ENCODE data around the gene SLC13A3. TPM values are rescaled to one million over a fixed set of nuclear protein-coding genes. Genes with fewer than 3 reads are reported as not detected.

The SLC13A3 gene
- total and polyA plus RNA-seq, 8 donors, result 2.4 to 10.4 (median 8.8) TPM

DNA sequence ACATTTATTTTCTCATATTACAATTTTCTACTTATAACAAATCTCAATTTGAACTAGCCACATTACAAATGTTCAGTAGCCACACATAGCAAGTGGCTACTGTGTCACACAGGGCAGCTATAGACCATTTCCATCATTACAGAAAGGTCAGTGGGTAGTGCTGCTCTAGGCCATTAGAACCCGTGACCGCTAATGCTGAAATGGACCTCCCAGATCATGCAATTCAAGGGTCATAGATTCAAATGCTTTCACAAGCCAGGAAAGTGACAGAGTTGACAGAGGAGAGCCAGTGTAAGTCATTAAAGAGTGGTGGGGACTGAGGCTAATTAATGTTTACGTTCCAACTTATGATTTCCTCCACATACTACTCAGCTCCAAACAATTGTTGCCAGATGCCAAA, 97.3 kb downstream of the SLC13A3 start:
- TF ChIP-seq, protein P1, sequence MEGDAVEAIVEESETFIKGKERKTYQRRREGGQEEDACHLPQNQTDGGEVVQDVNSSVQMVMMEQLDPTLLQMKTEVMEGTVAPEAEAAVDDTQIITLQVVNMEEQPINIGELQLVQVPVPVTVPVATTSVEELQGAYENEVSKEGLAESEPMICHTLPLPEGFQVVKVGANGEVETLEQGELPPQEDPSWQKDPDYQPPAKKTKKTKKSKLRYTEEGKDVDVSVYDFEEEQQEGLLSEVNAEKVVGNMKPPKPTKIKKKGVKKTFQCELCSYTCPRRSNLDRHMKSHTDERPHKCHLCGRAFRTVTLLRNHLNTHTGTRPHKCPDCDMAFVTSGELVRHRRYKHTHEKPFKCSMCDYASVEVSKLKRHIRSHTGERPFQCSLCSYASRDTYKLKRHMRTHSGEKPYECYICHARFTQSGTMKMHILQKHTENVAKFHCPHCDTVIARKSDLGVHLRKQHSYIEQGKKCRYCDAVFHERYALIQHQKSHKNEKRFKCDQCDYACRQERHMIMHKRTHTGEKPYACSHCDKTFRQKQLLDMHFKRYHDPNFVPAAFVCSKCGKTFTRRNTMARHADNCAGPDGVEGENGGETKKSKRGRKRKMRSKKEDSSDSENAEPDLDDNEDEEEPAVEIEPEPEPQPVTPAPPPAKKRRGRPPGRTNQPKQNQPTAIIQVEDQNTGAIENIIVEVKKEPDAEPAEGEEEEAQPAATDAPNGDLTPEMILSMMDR (IDR thresholded peaks at IDR 0.05), result no peak
- H3K4me3 ChIP-seq, result no peak overlapping the region
- intact Hi-C loops (cut with DNase I), result no loop called here
- H3K27me3 ChIP-seq, result peaks cover 0 to 20% of the 10 kb centered on the region in 2 donors
- DNase-seq (no peak), ATAC-seq (no peak)
- H3K36me3 ChIP-seq, result no peaks in the 10 kb centered on the region
- H3K27ac ChIP-seq, result no peak overlapping the region
- H3K4me1 ChIP-seq, result peaks cover 0 to 14% of the 10 kb centered on the region in 2 donors
- H3K9me3 ChIP-seq, result no peaks in the 10 kb centered on the region

DNA sequence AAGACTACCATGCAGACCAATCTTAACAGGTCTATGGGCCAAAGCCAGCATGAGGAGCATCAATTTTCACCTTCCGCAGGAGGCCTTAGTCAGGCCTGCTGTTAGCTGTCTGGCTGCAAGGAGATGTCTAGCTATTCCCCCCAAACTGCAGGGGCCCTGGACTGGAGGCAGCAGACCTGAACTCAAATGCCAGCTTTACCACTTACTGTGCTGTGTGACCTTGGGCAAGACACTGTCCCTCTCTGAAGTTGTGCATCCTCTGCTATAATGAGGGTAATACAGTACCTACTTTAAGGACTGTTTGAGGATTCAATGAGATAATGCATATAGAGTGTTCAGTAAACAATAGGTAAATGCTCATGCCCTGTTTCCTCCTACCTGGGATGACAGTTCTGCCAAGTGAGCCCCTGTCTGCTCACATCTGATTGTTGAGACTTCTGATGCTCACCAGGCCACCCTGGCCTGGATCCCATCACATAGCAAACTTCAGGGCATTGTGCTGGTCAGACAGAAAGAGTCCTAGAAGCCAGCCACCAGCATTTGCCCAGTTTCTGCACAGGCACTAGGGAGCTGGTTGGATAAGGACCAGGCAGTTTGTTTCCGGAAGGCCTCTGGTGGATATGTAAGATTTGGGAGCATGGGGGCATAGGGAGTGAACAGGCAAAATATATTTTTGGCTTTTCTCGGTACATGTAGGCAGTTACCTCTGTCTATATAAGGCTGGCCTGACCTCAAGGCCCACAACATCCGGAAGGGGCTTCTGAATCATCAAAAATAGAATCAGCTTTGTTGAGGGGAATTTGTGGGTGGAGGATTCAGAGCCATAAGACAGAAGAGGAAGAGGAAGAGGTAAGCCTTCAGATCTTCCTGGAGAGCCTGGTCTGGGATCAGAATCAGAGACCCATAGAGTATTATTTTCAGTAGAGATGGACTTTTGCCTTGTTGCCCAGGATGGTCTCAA, 98.5 kb downstream of the SLC13A3 start:
- intact Hi-C loops (cut with DNase I), result no loop called here
- Histone ChIP-seq H3K27me3 (peaks cover 0 to 23% of the 10 kb centered on the region in 2 donors), H3K36me3 (no peaks in the 10 kb centered on the region), H3K4me1 (peaks cover 0 to 14% of the 10 kb centered on the region in 2 donors), H3K27ac (no peak overlapping the region), H3K4me3 (no peak overlapping the region), H3K9me3 (no peaks in the 10 kb centered on the region)
- ATAC-seq (no peak), DNase-seq (no peak)
- TF ChIP-seq, protein P1 (IDR thresholded peaks at IDR 0.05), result no peak

DNA sequence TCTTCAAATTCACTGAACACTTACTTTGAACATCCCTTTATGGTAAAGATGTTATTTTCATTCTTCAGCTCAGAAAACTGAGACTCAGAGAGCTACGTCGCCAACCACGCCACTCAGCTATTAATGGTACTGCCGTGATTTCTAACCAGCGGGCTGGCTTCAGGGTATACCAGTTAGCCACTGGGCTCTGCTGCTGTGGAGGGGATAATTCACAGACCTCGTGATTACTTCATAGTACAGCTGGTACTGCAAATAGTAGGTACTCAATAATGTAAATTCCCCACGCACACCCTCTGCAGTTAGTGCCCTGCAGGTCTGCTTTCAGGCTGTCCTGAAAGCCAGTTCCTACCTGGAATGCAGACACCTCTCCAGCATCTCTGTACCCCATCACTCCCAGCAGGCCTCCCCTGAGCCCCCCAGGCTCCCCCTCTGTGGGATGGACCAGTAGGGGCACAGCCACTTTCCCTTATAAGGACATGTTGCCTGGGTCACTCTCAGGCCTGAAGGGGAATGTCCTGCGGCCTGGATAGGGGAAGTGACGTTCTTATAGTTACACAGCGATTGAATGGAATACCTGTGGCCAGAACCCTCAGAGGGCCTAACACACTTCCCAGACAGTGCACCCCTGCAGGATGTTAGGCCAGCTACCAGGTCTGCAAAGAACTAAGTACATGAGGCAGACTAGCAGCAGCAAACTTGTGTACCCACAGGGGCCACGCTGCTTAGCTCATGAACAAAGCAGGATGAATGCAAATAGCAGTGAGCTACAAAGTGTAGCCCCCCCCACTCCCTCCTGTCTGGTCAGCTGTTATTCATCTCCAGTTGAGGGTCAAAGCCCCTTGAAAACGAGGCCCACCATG, 99.5 kb downstream of the SLC13A3 start:
- DNase-seq (no peak), ATAC-seq (no peak)
- no peak overlapping the region for H3K27ac ChIP-seq
- H3K27me3 ChIP-seq, result peaks cover 0 to 33% of the 10 kb centered on the region in 2 donors
- H3K4me1 ChIP-seq, result peaks cover 0 to 14% of the 10 kb centered on the region in 2 donors
- H3K4me3 ChIP-seq, result no peak overlapping the region
- no peaks in the 10 kb centered on the region for H3K36me3 ChIP-seq
- intact Hi-C loops (cut with DNase I), result no loop called here
- no peaks in the 10 kb centered on the region for H3K9me3 ChIP-seq
- TF ChIP-seq, protein P1 (IDR thresholded peaks at IDR 0.05), result no peak

DNA sequence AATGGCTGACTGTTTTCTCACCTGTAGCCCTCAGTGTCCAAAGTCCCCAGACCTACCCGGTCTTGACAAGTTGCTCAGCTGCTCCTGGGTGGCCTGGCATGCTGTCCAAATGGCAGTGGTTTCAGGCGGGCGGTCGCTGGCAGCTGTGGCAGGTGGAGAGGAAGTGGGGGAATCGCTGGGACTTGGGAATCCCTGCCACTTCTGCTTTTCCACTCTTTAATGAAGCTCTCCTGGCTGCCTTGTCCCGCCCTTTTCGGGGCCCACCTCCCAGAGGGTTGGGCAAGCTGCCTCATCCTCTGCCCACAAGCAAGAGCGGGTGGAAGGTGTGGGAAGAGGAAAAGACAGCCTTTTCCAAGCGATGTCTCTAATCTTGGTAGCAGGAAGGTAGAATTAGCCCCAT, 100.8 kb downstream of the SLC13A3 start, which contains the start of gene OCSTAMP:
Gene OCSTAMP (minus strand): TSS at position 194 of the 400 bp plus-strand sequence. CDS start 94 bp downstream, at position 100.
- no peaks in the 10 kb centered on the region for H3K36me3 ChIP-seq
- ATAC-seq, result no peak

More for the DNA sequence above, 100.8 kb downstream of the SLC13A3 start, which contains the start of gene OCSTAMP:
- Histone ChIP-seq H3K4me3 (no peak within 1 kb of the TSS), H3K4me1 (peaks cover 0 to 21% of the 10 kb centered on the region in 2 donors), H3K27me3 (peaks cover 0 to 34% of the 10 kb centered on the region in 2 donors), H3K27ac (no peak within 1 kb of the TSS), H3K9me3 (no peaks in the 10 kb centered on the region)
- DNase-seq, result peak in 1 of 4 donors; percentile 67
- intact Hi-C loops (cut with DNase I), result no loop called here
- TF ChIP-seq, protein P1 (IDR thresholded peaks at IDR 0.05), result no peak
